K562 (cell line): ENCODE data around the gene ERP27. TPM values are rescaled to one million over a fixed set of nuclear protein-coding genes. Genes with fewer than 3 reads are reported as not detected.

ENCODE experiments used
- ATAC-seq: fragments of 200-7000 bp; cut with Tn5 transposase; 3 replicates; pipeline ENCODE4 v1.9.1; 2020; ENCODE audit warnings: moderate library complexity
- BruUV-seq: library from RNA; stranded (reverse); fragments of 400-500 nt; replicated peaks from 2 replicates; lab custom pipeline; 2021; lab: Mats Ljungman, UMichigan
- CTCF ChIA-PET: fragments of 300-600 bp; formaldehyde crosslinking; extraction: SDS; loops from one replicate; lab custom pipeline; 2021; ENCODE audit warnings: low intra/inter-chr PET ratio; lab: Yijun Ruan, JAX
- POLR2A ChIA-PET: fragments of 300-600, 350-650 bp; sonication (Branson Sonifier 250); formaldehyde crosslinking; extraction: SDS; loops from one replicate; lab custom pipeline; 2021; ENCODE audit warnings: antibody characterized with exemption, inconsistent platforms; lab: Yijun Ruan, JAX
- DNase-seq, 4 experiments: peaks; one replicate each; pipeline versions ENCODE4 v3.0.0 to v3.0.0-alpha.2; 2011 to 2018; ENCODE audit warnings: low spot score in 3 of 4, mixed read lengths in 3 of 4; ENCODE audit errors: extremely low read depth in 1 of 4
- FAIRE-seq: peaks from 2 replicates; lab custom pipeline; 2011; peaks lifted over from hg19 to GRCh38; lab: Jason Lieb, UNC
- H2AFZ ChIP-seq: 2 replicates; pipeline ENCODE4 v1.6.0; 2011; ENCODE audit warnings: low read depth, low read length, control low read depth, inconsistent platforms
- H3K27ac ChIP-seq: fragments of 200-600 bp; 3 replicates; pipeline ENCODE4 v1.8.0; 2011; ENCODE audit warnings: low read depth, mild to moderate bottlenecking, control low read depth, inconsistent platforms, low read length, moderate library complexity, mixed read lengths; ENCODE audit errors: extremely low read depth
- H3K27me3 ChIP-seq, 2 experiments: fragments of 300-600 bp in 1 of 2; 2 replicates in 1 of 2; 3 replicates in 1 of 2; pipeline versions ENCODE4 v1.6.0 to v1.8.0; 2011; ENCODE audit warnings: inconsistent platforms in 2 of 2, low read length in 2 of 2, mild to moderate bottlenecking in 1 of 2, mixed read lengths in 1 of 2, moderate library complexity in 1 of 2; ENCODE audit not compliant: control insufficient read depth in 2 of 2, insufficient read depth in 2 of 2
- H3K36me3 ChIP-seq: fragments of 300-600 bp; 3 replicates; pipeline ENCODE4 v1.8.0; 2011; ENCODE audit warnings: mild to moderate bottlenecking, low read length, inconsistent platforms; ENCODE audit not compliant: control insufficient read depth, insufficient read depth
- H3K4me1 ChIP-seq, 2 experiments: fragments of 200-600 bp in 1 of 2; replicated peaks in 1 of 2; 2 replicates in 1 of 2; 3 replicates in 1 of 2; pipeline versions ENCODE4 v1.5.1 to v1.8.0; 2011; ENCODE audit warnings: inconsistent platforms in 2 of 2, low read length in 2 of 2, mild to moderate bottlenecking in 1 of 2, mixed read lengths in 1 of 2, moderate library complexity in 1 of 2; ENCODE audit not compliant: control insufficient read depth in 2 of 2, insufficient read depth in 2 of 2
- H3K4me2 ChIP-seq: 2 replicates; pipeline ENCODE4 v1.6.1; 2011; ENCODE audit warnings: low read length, control low read depth, inconsistent platforms, mixed read lengths; ENCODE audit not compliant: insufficient read depth
- H3K4me3 ChIP-seq: fragments of 200-600 bp; sonication (generic), shearing (Covaris generic); 2 replicates; pipeline ENCODE4 v1.5.1; 2016; ENCODE audit warnings: control low read depth, inconsistent platforms
- H3K79me2 ChIP-seq: fragments of 200-600 bp; 3 replicates; pipeline ENCODE4 v1.8.0; 2011; ENCODE audit warnings: low read length, inconsistent platforms; ENCODE audit not compliant: control insufficient read depth, insufficient read depth
- H3K9ac ChIP-seq, 2 experiments: 2 replicates each; pipeline versions ENCODE4 v1.6.0 to v1.6.1; 2011; ENCODE audit warnings: low read depth in 2 of 2, low read length in 2 of 2, control low read depth in 1 of 2, inconsistent platforms in 1 of 2, mild to moderate bottlenecking in 1 of 2, mixed read lengths in 1 of 2; ENCODE audit not compliant: insufficient read depth in 1 of 2
- H3K9me1 ChIP-seq: one replicate; pipeline ENCODE4 v1.6.0; 2011; ENCODE audit warnings: inconsistent platforms, mild to moderate bottlenecking, low read length, moderate library complexity; ENCODE audit not compliant: control insufficient read depth, insufficient read depth
- H3K9me3 ChIP-seq: replicated peaks from 2 replicates; pipeline ENCODE4 v1.5.1; 2011; ENCODE audit warnings: low read depth, low read length, inconsistent platforms; ENCODE audit not compliant: control insufficient read depth, insufficient read depth
- H4K20me1 ChIP-seq: replicated peaks from 2 replicates; pipeline ENCODE4 v1.6.1; 2011; ENCODE audit warnings: low read length, inconsistent platforms, mixed read lengths; ENCODE audit not compliant: control insufficient read depth, insufficient read depth
- DACH1 ChIP-seq: fragments of 450-650 bp; IDR thresholded peaks from 2 replicates; pipeline ENCODE4 v1.6.1; 2018; ENCODE audit not compliant: partially characterized antibody
- FOSL1 ChIP-seq: fragments of 200-800 bp; sonication (Bioruptor generic); conservative IDR thresholded peaks from 2 replicates; pipeline ENCODE4 v1.6.1; 2016; ENCODE audit warnings: missing genetic modification characterization, missing compliant biosample characterization
- RNF219 ChIP-seq: fragments of 250-450 bp; sonication (Bioruptor Pico); IDR thresholded peaks from 2 replicates; pipeline ENCODE4 v1.5.0; 2022; ENCODE audit warnings: mild to moderate bottlenecking
- TARDBP ChIP-seq: fragments of 450-650 bp; IDR thresholded peaks from 2 replicates; pipeline ENCODE4 v1.6.1; 2016
- WGBS: fragments of 100-300 bp; shearing (Covaris generic); methylation state at CpG from one replicate; pipeline ENCODE4 v1.1.6; 2016; ENCODE audit warnings: low coverage, mixed read lengths; ENCODE audit not compliant: insufficient coverage; ENCODE audit errors: missing lambda C conversion rate; 5-methylcytosine and 5-hydroxymethylcytosine counted together
- in situ Hi-C: fragments of 300-500 bp; cut with MboI; formaldehyde crosslinking; loops from 4 replicates; pipeline ENCODE4 v1.15.0; 2018; ENCODE audit warnings: inconsistent platforms, mixed read lengths
- intact Hi-C: fragments of 100-400 bp; cut with micrococcal nuclease; formaldehyde crosslinking; loops from 2 replicates; pipeline ENCODE4 v1.14.2; 2022
- polyA plus RNA-seq, 8 experiments: library from polyadenylated mRNA; depleted of rRNA in 4 of 8; stranded (reverse) in 5 of 8; unstranded in 3 of 8; fragments of >200 nt; fragmentation: Nextera tagmentation in 2 of 8; fragmentation: Illumina TruSeq in 1 of 8; extraction: Ambion mirVana in 2 of 8; extraction: Trizol in 1 of 8; gene quantifications; 2 replicates each; pipeline versions ENCODE4 v1.2.1 to v1.2.3, GENCODE V29; 2011 to 2014; ENCODE audit warnings: inconsistent platforms in 1 of 8, missing spikeins in 1 of 8
- total RNA-seq, 7 experiments: library from RNA; depleted of rRNA in 6 of 7; stranded (reverse); fragments of >200 nt in 6 of 7; fragmentation: Illumina TruSeq in 2 of 7; extraction: Trizol in 2 of 7; gene quantifications; 2 replicates each; pipeline versions ENCODE4 v1.2.1 to v1.2.3, GENCODE V29; 2011 to 2021; ENCODE audit warnings: low replicate concordance in 1 of 7
- TF ChIP-seq, protein P1 (sequence below): sonication (generic); formaldehyde crosslinking; IDR thresholded peaks from 2 replicates; pipeline ENCODE4 v1.8.1; 2023; ENCODE audit warnings: mild to moderate bottlenecking, missing genetic modification reagents

ERP27 gene
- total and polyA plus RNA-seq, 9 of the 15 experiments (the other 6 are each of a cell fraction or from before 2014, with no cell fraction given): 0.07 to 0.27 (median 0.11) TPM; not detected in 6

- TF ChIP-seq, protein P1, sequence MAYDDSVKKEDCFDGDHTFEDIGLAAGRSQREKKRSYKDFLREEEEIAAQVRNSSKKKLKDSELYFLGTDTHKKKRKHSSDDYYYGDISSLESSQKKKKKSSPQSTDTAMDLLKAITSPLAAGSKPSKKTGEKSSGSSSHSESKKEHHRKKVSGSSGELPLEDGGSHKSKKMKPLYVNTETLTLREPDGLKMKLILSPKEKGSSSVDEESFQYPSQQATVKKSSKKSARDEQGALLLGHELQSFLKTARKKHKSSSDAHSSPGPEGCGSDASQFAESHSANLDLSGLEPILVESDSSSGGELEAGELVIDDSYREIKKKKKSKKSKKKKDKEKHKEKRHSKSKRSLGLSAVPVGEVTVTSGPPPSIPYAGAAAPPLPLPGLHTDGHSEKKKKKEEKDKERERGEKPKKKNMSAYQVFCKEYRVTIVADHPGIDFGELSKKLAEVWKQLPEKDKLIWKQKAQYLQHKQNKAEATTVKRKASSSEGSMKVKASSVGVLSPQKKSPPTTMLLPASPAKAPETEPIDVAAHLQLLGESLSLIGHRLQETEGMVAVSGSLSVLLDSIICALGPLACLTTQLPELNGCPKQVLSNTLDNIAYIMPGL (CRISPR knock-in tag): no peak
- TF ChIP-seq DACH1: no peak
- TF ChIP-seq TARDBP: no peak
These were observed 27.2 kb downstream of the ERP27 start (continued) for GRCh38 chr12:14911131-14911530.

- no peaks in the 10 kb centered on the region for H3K9me3 ChIP-seq
- no TSS peak for BruUV-seq
- FAIRE-seq (no peak), DNase-seq (no peak), ATAC-seq (no peak)
- no peaks in the 10 kb centered on the region for H3K79me2 ChIP-seq
- 0 out of 2 replicates have a peak overlapping the region, but pooled peaks have one; percentile 23 for H2AFZ ChIP-seq
- H3K27ac ChIP-seq: no peak overlapping the region
- no peaks in the 10 kb centered on the region for H3K9me1 ChIP-seq
- TF ChIP-seq FOSL1 (tag) (peak; percentile 5; the same call in 1 of the 2 replicates), RNF219 (CRISPR knock-in tag) (no peak)
- no peak overlapping the region for H3K9ac ChIP-seq
- CTCF ChIA-PET: no interaction called here
- intact Hi-C loops (no loop called here), in situ Hi-C loops (no loop called here)
- 9% methylated on average over 5 of the region's 5 CpGs for WGBS
- no peaks in the 10 kb centered on the region for H3K36me3 ChIP-seq
- H3K4me1 ChIP-seq: no peaks in the 10 kb centered on the region
- POLR2A ChIA-PET: no interaction called here
- H3K4me3 ChIP-seq: no peak overlapping the region
- no peaks in the 10 kb centered on the region for H4K20me1 ChIP-seq
- H3K4me2 ChIP-seq: no peak overlapping the region
- no peaks in the 10 kb centered on the region for H3K27me3 ChIP-seq
These were observed 28.0 kb downstream of the ERP27 start for GRCh38 chr12:14910090-14910915.
